B cell (primary cell): ENCODE data around the gene LRG1. TPM values are rescaled to one million over a fixed set of nuclear protein-coding genes. Genes with fewer than 3 reads are reported as not detected.

Experiments used
- ATAC-seq: fragments of 200-7000 bp; cut with Tn5 transposase; one replicate; pipeline ENCODE4 v1.10.0; 2021; ENCODE audit warnings: low read depth, mild to moderate bottlenecking, moderate number of reproducible peaks, moderate library complexity
- CTCF ChIA-PET: fragments of 350-600 bp; sonication (Branson Sonifier 250); formaldehyde crosslinking; loops from one replicate; lab custom pipeline; 2021; ENCODE audit warnings: antibody characterized with exemption, inconsistent platforms; lab: Charles Lee
- POLR2A ChIA-PET: fragments of 350-600 bp; sonication (Branson Sonifier 250); formaldehyde crosslinking; loops from one replicate; lab custom pipeline; 2021; ENCODE audit warnings: antibody characterized with exemption; lab: Charles Lee
- DNase-seq: peaks from one replicate; pipeline ENCODE4 v3.0.0; 2013
- H2AFZ ChIP-seq: 2 replicates; pipeline ENCODE4 v1.6.1; 2012; ENCODE audit warnings: mild to moderate bottlenecking, low read depth, low read length; ENCODE audit not compliant: insufficient read depth, poor library complexity, severe bottlenecking
- H3K27ac ChIP-seq, 2 donors: 1 replicate in 1 of 2; 2 replicates in 1 of 2; pipeline ENCODE4 v1.5.1; 2012 to 2013; ENCODE audit warnings: low read length in 2 of 2, mild to moderate bottlenecking in 2 of 2, moderate library complexity in 1 of 2
- H3K27me3 ChIP-seq, 4 experiments: fragments of 200-600 bp in 1 of 4; sonication (generic) in 1 of 4; replicated peaks in 1 of 4; 1 replicate in 2 of 4; 2 replicates in 2 of 4; pipeline versions ENCODE4 v1.6.1 to v1.7.0; 2013 to 2016; ENCODE audit warnings: low read length in 3 of 4, mild to moderate bottlenecking in 2 of 4, mixed read lengths in 1 of 4, moderate library complexity in 1 of 4; ENCODE audit not compliant: insufficient read depth in 4 of 4, control insufficient read depth in 3 of 4; ENCODE audit errors: control extremely low read depth in 1 of 4
- H3K36me3 ChIP-seq, 2 experiments: replicated peaks in 1 of 2; 1 replicate in 1 of 2; 2 replicates in 1 of 2; pipeline versions ENCODE4 v1.6.1 to v1.7.1; 2013; ENCODE audit warnings: low read length in 1 of 2; ENCODE audit not compliant: insufficient read depth in 2 of 2, control insufficient read depth in 1 of 2; ENCODE audit errors: control extremely low read depth in 1 of 2, extremely low read depth in 1 of 2
- H3K4me1 ChIP-seq, 2 donors: fragments of 200-600 bp in 1 of 2; sonication (generic) in 1 of 2; 1 replicate in 1 of 2; 2 replicates in 1 of 2; pipeline versions ENCODE4 v1.5.1 to v1.6.1; 2013 to 2017; ENCODE audit warnings: low read length in 2 of 2; ENCODE audit not compliant: control insufficient read depth in 2 of 2, insufficient read depth in 2 of 2
- H3K4me2 ChIP-seq: replicated peaks from 2 replicates; pipeline ENCODE3; 2012; ENCODE audit warnings: mild to moderate bottlenecking, low read depth, low read length; ENCODE audit not compliant: poor library complexity, severe bottlenecking
- H3K4me3 ChIP-seq, 5 experiments: fragments of 200-600 bp in 1 of 5; sonication (generic) in 1 of 5; 1 replicate in 3 of 5; 2 replicates in 2 of 5; pipeline versions ENCODE4 v1.5.1 to v1.7.0; 2011 to 2016; ENCODE audit warnings: low read length in 4 of 5, mild to moderate bottlenecking in 4 of 5, low read depth in 2 of 5, control low read depth in 1 of 5, moderate library complexity in 1 of 5; ENCODE audit not compliant: insufficient read depth in 1 of 5; ENCODE audit errors: control extremely low read depth in 1 of 5, extremely low read depth in 1 of 5
- H3K79me2 ChIP-seq: fragments of 200-600 bp; sonication (generic); one replicate; pipeline ENCODE4 v1.6.0; 2016; ENCODE audit warnings: low read length; ENCODE audit not compliant: control insufficient read depth, insufficient read depth
- H3K9ac ChIP-seq: fragments of 200-600 bp; sonication (generic); 2 replicates; pipeline ENCODE4 v1.6.1; 2017; ENCODE audit warnings: mild to moderate bottlenecking, low read length, moderate library complexity
- H3K9me3 ChIP-seq, 3 donors: one replicate each; pipeline versions ENCODE4 v1.6.1 to v1.7.1; 2013; ENCODE audit warnings: low read length in 2 of 3; ENCODE audit not compliant: control insufficient read depth in 2 of 3, insufficient read depth in 1 of 3; ENCODE audit errors: control extremely low read depth in 1 of 3
- H4K20me1 ChIP-seq: 2 replicates; pipeline ENCODE4 v1.6.0; 2012; ENCODE audit warnings: mild to moderate bottlenecking, low read length; ENCODE audit not compliant: insufficient read depth, control insufficient read depth, poor library complexity, severe bottlenecking
- H3K27ac Mint-ChIP-seq: one replicate; pipeline ENCODE4 v1.8.0; 2021; ENCODE audit warnings: mixed read lengths
- H3K27me3 Mint-ChIP-seq: one replicate; pipeline ENCODE4 v1.8.0; 2021; ENCODE audit warnings: mixed read lengths
- H3K4me1 Mint-ChIP-seq: one replicate; pipeline ENCODE4 v1.8.0; 2021; ENCODE audit warnings: mixed read lengths
- H3K4me3 Mint-ChIP-seq: one replicate; pipeline ENCODE4 v1.8.0; 2021; ENCODE audit warnings: mixed read lengths
- H3K9me3 Mint-ChIP-seq: one replicate; pipeline ENCODE4 v1.8.0; 2022; ENCODE audit warnings: mixed read lengths; ENCODE audit not compliant: insufficient read depth
- EZH2 ChIP-seq: IDR thresholded peaks from 2 replicates; pipeline ENCODE4 v1.6.1; 2012; ENCODE audit warnings: borderline replicate concordance, low read depth, mild to moderate bottlenecking, moderate library complexity, low read length; ENCODE audit not compliant: insufficient read depth, poor library complexity, severe bottlenecking
- WGBS: methylation state at CpG from one replicate; pipeline ENCODE4 v1.1.5; 2013; ENCODE audit warnings: missing lambda C conversion rate; ENCODE audit not compliant: insufficient coverage; 5-methylcytosine and 5-hydroxymethylcytosine counted together
- intact Hi-C: fragments of 100-400 bp; cut with micrococcal nuclease; formaldehyde crosslinking; loops from one replicate; pipeline ENCODE4 v1.10.0; 2022
- polyA plus RNA-seq: library from polyadenylated mRNA; depleted of rRNA; stranded (reverse); fragments of >200 nt; gene quantifications from 2 replicates; pipeline ENCODE4 v1.2.3, GENCODE V29; 2012
- total RNA-seq, 2 donors: library from RNA; stranded (reverse); fragments of 120-200 nt in 1 of 2; gene quantifications; 1 replicate in 1 of 2; 2 replicates in 1 of 2; pipeline versions ENCODE4 v1.2.3 to v1.2.4, GENCODE V29; 2013 to 2022
- TF ChIP-seq, protein P1 (sequence below): fragments of 200-600 bp; IDR thresholded peaks from one replicate; pipeline ENCODE4 v1.8.0; 2022; ENCODE audit warnings: antibody characterized with exemption, mild to moderate bottlenecking

LRG1 gene
- total and polyA plus RNA-seq, 2 donors (not counting 1 experiment from before 2014, with no cell fraction given), result 0.21 to 0.27 TPM

DNA sequence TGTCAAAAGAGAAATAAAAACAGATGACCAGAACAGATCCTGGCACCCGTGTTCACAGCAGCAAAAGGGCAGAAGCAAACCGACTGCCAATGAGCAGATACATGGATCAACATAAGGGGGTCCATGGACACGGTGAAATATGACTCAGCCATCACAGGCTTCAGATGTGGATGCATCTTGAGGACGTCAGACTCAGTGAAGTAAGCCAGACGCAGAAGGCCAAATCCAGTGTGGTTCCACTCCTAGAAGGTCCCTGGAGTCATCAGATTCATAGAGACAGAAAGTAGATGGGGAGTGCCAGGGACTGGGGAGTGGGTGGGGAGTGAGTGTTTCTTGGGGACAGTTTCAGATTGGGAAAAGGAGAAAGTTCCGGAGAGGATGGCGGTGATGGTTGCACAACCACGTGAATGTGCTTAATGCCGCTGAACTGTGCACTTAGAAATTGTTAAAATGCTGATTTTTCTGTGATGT lies 48.5 kb upstream of the LRG1 start:
- Histone ChIP-seq H3K9me3 (peaks cover 0 to 15% (median 0%) of the 10 kb centered on the region in 3 donors), H3K4me3 (no peak overlapping the region), H3K36me3 (no peaks in the 10 kb centered on the region), H3K27ac (no peak overlapping the region), H3K27me3 (peaks cover 0 to 55% (median 35%) of the 10 kb centered on the region in 4 experiments), H4K20me1 (no peaks in the 10 kb centered on the region), H3K79me2 (no peaks in the 10 kb centered on the region), H3K4me1 (peaks cover 12 to 13% of the 10 kb centered on the region in 2 donors), H3K4me2 (no peak overlapping the region), H3K9ac (no peak overlapping the region), H2AFZ (no peak overlapping the region)
- H3K27me3 Mint-ChIP-seq, result peaks cover 50% of the 10 kb centered on the region
- intact Hi-C loops, result no loop called here
- peaks cover 7% of the 10 kb centered on the region for H3K4me1 Mint-ChIP-seq
- H3K4me3 Mint-ChIP-seq, result no peak overlapping the region
- ATAC-seq (no peak), DNase-seq (no peak)
- no peak overlapping the region for H3K27ac Mint-ChIP-seq
- H3K9me3 Mint-ChIP-seq, result no peaks in the 10 kb centered on the region
- ChIA-PET CTCF (interaction anchor here (0.7 to 1.6 kb wide), 3 partner anchors 18 to 1479 kb away, joined by 3 to 4 read pairs (median 3); no protein-coding TSS in a partner anchor), POLR2A (no interaction called here)
- WGBS, result 79% methylated on average over 8 of the region's 9 CpGs
- TF ChIP-seq EZH2, result no peak
- TF ChIP-seq, protein P1, sequence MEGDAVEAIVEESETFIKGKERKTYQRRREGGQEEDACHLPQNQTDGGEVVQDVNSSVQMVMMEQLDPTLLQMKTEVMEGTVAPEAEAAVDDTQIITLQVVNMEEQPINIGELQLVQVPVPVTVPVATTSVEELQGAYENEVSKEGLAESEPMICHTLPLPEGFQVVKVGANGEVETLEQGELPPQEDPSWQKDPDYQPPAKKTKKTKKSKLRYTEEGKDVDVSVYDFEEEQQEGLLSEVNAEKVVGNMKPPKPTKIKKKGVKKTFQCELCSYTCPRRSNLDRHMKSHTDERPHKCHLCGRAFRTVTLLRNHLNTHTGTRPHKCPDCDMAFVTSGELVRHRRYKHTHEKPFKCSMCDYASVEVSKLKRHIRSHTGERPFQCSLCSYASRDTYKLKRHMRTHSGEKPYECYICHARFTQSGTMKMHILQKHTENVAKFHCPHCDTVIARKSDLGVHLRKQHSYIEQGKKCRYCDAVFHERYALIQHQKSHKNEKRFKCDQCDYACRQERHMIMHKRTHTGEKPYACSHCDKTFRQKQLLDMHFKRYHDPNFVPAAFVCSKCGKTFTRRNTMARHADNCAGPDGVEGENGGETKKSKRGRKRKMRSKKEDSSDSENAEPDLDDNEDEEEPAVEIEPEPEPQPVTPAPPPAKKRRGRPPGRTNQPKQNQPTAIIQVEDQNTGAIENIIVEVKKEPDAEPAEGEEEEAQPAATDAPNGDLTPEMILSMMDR, result no peak

DNA sequence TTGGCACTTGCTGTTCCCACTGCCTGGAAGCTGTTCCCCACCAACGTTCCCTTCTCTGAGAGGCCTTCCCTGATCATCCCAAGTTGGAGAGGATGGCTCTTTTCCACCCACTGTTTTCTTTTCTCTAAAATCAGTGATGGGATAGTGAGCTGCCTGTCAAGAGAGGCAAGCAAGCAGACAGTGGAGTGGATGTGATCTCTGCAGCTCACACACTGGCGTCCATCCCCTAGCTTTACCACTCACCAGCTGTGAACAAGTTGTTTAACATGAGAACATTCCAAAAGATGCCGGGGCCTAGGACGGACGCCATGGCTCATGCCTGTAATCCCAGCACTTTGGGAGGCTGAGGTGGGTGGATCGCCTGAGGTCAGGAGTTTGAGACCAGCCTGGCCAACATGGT lies 47.7 kb upstream of the LRG1 start:
- H3K27me3 ChIP-seq, result peaks cover 0 to 62% (median 36%) of the 10 kb centered on the region in 4 experiments
- no peak overlapping the region for H2AFZ ChIP-seq
- Mint-ChIP-seq H3K4me1 (peaks cover 7% of the 10 kb centered on the region), H3K27me3 (peaks cover 50% of the 10 kb centered on the region), H3K4me3 (no peak overlapping the region), H3K27ac (no peak overlapping the region), H3K9me3 (no peaks in the 10 kb centered on the region)
- DNase-seq, result no peak
- H4K20me1 ChIP-seq, result no peaks in the 10 kb centered on the region
- no peaks in the 10 kb centered on the region for H3K79me2 ChIP-seq
- intact Hi-C loops, result no loop called here
- no peak overlapping the region for H3K4me2 ChIP-seq
- H3K36me3 ChIP-seq, result no peaks in the 10 kb centered on the region
- POLR2A ChIA-PET, result no interaction called here
- peaks cover 0 to 16% (median 0%) of the 10 kb centered on the region in 3 donors for H3K9me3 ChIP-seq
- no peak overlapping the region for H3K9ac ChIP-seq
- peaks cover 12 to 14% of the 10 kb centered on the region in 2 donors for H3K4me1 ChIP-seq
- 57% methylated on average over 1 of the region's 6 CpGs for WGBS
- no peak overlapping the region for H3K27ac ChIP-seq
- no peak for ATAC-seq
- CTCF ChIA-PET, result interaction anchor here (1.6 kb wide), 1 partner anchor 17 kb away, joined by 3 read pairs; no protein-coding TSS in a partner anchor
- TF ChIP-seq EZH2, result no peak
- TF ChIP-seq, protein P1, result no peak
- no peak overlapping the region for H3K4me3 ChIP-seq
